IPS-18a (cell line): Measurements from ENCODE around the gene NTSR1.
A peak's percentile ranks its signal among the peaks of the same experiment; 100 is the strongest.

ENCODE experiments used
- H3K27ac ChIP-seq: one replicate; pipeline ENCODE4 v1.5.1; 2013; ENCODE audit warnings: low read length
- H3K27me3 ChIP-seq: one replicate; pipeline ENCODE4 v1.6.1; 2013; ENCODE audit warnings: mild to moderate bottlenecking, low read length; ENCODE audit not compliant: control insufficient read depth, insufficient read depth
- H3K36me3 ChIP-seq: one replicate; pipeline ENCODE4 v1.6.1; 2013; ENCODE audit warnings: low read depth, low read length; ENCODE audit not compliant: control insufficient read depth
- H3K4me1 ChIP-seq: one replicate; pipeline ENCODE4 v1.6.1; 2013; ENCODE audit warnings: low read depth, low read length; ENCODE audit not compliant: control insufficient read depth
- H3K4me3 ChIP-seq: one replicate; pipeline ENCODE4 v1.5.1; 2013; ENCODE audit warnings: low read length
- H3K9ac ChIP-seq: one replicate; pipeline ENCODE4 v1.6.1; 2013; ENCODE audit warnings: mild to moderate bottlenecking, low read length, moderate library complexity
- H3K9me3 ChIP-seq: one replicate; pipeline ENCODE4 v1.6.1; 2013; ENCODE audit warnings: low read depth, low read length; ENCODE audit not compliant: control insufficient read depth

Gene NTSR1

DNA sequence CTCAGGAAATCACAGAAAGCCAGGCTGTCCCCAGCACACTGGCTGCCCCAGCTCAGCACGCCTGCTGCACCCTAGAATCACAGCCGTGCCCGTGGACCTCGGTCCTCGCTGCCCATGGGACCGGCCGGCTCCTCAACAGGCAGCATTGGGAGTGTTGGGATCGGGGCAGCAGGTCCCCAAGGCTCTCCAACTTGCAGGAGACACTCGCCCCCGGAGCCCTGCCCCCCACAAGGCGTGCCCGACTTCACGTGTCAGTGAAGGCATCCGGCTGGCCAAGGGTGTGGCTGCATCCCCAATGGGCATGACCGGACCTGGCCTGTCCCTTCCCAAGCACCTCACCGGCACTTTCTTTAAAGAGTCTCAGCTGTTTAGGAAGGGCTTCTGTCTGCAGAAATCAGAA is 3.0 kb upstream of the NTSR1 start:
- Histone ChIP-seq H3K36me3 (no peaks in the 10 kb centered on the region), H3K9me3 (no peaks in the 10 kb centered on the region), H3K27ac (no peak overlapping the region), H3K27me3 (peaks cover 37% of the 10 kb centered on the region), H3K4me3 (no peak overlapping the region), H3K4me1 (no peaks in the 10 kb centered on the region), H3K9ac (no peak overlapping the region)

- Histone ChIP-seq H3K9me3 (no peaks in the 10 kb centered on the region), H3K27me3 (peaks cover 42% of the 10 kb centered on the region), H3K27ac (no peak overlapping the region), H3K4me3 (no peak overlapping the region), H3K36me3 (no peaks in the 10 kb centered on the region), H3K4me1 (no peaks in the 10 kb centered on the region), H3K9ac (no peak overlapping the region)
Measured at GRCh38 chr20:62706344-62706743, 2.3 kb upstream of the NTSR1 start.

DNA sequence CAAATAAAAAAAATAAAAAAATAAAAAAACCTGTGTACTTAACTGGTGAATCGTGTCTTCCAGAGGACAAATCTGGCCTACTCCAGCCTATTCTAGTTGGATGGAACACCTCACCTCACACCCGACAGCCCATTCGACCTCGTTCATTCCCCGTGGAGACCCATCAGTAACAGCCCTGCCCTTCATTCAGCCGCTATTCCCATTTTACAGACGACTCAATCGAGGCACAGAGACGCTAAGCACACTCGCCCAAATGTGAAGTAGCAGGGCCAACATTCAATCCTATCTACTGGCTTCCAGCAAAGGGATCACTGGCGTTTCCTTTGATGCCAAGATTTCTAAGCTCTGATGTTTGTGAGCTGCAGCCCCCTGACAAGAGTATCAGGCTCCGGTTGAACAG is 1.8 kb upstream of the NTSR1 start:
- H3K36me3 ChIP-seq, result no peaks in the 10 kb centered on the region
- no peak overlapping the region for H3K27ac ChIP-seq
- no peaks in the 10 kb centered on the region for H3K9me3 ChIP-seq
- no peak overlapping the region for H3K9ac ChIP-seq
- peaks cover 42% of the 10 kb centered on the region for H3K27me3 ChIP-seq
- no peaks in the 10 kb centered on the region for H3K4me1 ChIP-seq
- no peak overlapping the region for H3K4me3 ChIP-seq

DNA sequence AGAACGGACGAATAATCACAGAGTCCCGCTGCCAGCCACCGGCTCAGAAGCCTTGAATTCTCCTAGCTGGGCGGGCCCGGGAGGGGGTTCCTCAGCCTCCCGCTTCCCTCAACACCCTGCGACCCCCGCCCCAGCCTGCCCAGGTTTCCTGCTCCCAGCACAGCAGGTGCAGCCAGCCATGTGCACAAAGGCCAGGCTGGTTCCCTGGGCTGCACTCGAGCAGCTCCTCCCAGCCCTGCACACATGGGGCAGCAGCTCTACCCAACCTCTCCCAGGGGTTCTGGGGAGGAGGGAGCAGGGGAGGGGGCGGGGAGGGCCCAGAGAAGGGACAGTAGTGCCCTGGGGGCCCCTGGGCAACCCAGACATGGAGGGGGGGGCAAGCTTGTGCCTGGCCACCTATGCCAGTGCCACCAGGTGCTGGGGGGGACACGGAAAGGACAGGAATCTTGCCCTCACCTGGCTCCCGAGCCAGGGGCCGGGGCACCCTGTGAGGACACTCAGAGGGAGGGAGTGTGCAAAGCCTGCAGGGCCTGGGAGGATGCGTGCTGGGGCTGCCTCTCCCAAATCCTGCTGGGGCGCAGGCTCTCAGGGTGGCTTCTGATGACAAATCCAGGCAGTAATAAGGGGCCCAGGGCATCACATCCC is 1.2 kb upstream of the NTSR1 start:
- Histone ChIP-seq H3K9ac (no peak overlapping the region), H3K4me1 (no peaks in the 10 kb centered on the region), H3K9me3 (no peaks in the 10 kb centered on the region), H3K4me3 (no peak overlapping the region), H3K27ac (no peak overlapping the region), H3K27me3 (peaks cover 42% of the 10 kb centered on the region), H3K36me3 (no peaks in the 10 kb centered on the region)

DNA sequence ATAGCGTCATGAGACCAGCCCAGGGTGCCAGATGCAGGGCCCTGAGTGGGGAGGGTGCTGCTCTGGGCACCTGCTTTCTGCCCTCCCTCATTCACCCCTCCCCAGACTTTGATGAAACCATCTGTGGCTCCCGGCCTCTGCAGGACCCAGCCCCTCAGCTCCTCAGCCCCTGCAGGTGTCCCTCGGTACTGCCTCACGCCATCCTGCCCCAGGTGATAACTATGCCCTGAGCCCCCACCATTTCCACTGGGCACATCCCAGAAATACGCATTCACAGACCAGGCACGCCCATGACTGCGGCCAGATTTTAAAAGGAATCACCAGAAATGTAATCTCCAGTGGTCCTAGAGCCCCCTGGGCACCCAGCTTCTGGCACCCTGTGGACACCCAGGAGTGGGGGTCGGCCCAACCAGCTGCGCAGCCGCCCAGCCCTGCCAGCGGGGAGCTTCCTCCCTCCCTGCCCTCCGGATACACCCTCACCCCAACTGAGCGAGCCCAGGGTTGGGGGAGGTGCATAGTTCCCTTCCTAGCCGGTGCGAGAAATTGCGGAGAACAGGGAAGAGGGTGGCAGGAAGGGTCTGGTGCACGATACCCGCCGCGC is 615 bp upstream of the NTSR1 start:
- no peaks in the 10 kb centered on the region for H3K4me1 ChIP-seq
- H3K27me3 ChIP-seq, result peaks cover 45% of the 10 kb centered on the region

GRCh38 chr20:62709537-62709905 is 885 bp downstream of the NTSR1 start:
- Histone ChIP-seq H3K27me3 (peaks cover 49% of the 10 kb centered on the region), H3K9ac (no peak overlapping the region), H3K36me3 (no peaks in the 10 kb centered on the region), H3K4me1 (no peaks in the 10 kb centered on the region), H3K4me3 (no peak overlapping the region), H3K9me3 (no peaks in the 10 kb centered on the region), H3K27ac (no peak overlapping the region)

More for the DNA sequence above, 615 bp upstream of the NTSR1 start:
- Histone ChIP-seq H3K4me3 (peak overlapping the region; percentile 38), H3K9me3 (no peaks in the 10 kb centered on the region), H3K9ac (no peak overlapping the region), H3K36me3 (no peaks in the 10 kb centered on the region), H3K27ac (no peak overlapping the region)

- no peak overlapping the region for H3K27ac ChIP-seq
- H3K4me1 ChIP-seq, result no peaks in the 10 kb centered on the region
- no peaks in the 10 kb centered on the region for H3K9me3 ChIP-seq
- H3K9ac ChIP-seq, result no peak overlapping the region
- no peak overlapping the region for H3K4me3 ChIP-seq
- peaks cover 49% of the 10 kb centered on the region for H3K27me3 ChIP-seq
- no peaks in the 10 kb centered on the region for H3K36me3 ChIP-seq
Measured at GRCh38 chr20:62710221-62710885, 1.7 kb downstream of the NTSR1 start.

- H3K27me3 ChIP-seq, result peaks cover 49% of the 10 kb centered on the region
- H3K27ac ChIP-seq, result no peak overlapping the region
- no peaks in the 10 kb centered on the region for H3K36me3 ChIP-seq
- no peak overlapping the region for H3K4me3 ChIP-seq
- H3K9me3 ChIP-seq, result no peaks in the 10 kb centered on the region
- no peaks in the 10 kb centered on the region for H3K4me1 ChIP-seq
- H3K9ac ChIP-seq, result no peak overlapping the region
Measured at GRCh38 chr20:62710886-62711702, 2.5 kb downstream of the NTSR1 start.

DNA sequence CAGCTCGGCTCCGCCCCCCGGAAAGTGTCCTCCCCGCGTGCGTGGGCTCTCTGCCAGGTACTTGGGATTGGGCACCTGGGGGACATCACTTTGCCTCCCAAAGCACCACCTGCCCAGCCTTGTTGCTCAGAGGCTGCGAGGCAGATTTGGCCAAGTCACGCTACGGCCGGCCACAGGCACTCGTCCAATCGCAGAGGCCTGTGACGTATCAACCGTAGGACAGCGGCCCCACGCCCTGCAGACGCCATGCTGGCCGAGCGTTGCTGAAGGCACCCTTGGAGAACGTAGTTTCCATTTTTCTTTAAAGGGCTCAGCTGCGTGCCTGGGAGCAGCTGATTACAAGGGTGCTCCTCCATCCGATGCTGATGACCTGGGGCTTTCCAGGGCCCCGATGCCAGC is 3.1 kb downstream of the NTSR1 start:
- no peak overlapping the region for H3K9ac ChIP-seq
- H3K27me3 ChIP-seq, result peaks cover 49% of the 10 kb centered on the region
- no peaks in the 10 kb centered on the region for H3K36me3 ChIP-seq
- H3K4me1 ChIP-seq, result no peaks in the 10 kb centered on the region
- H3K9me3 ChIP-seq, result no peaks in the 10 kb centered on the region
- no peak overlapping the region for H3K4me3 ChIP-seq
- no peak overlapping the region for H3K27ac ChIP-seq

GRCh38 chr20:62712606-62713005 is 4.0 kb downstream of the NTSR1 start:
- Histone ChIP-seq H3K4me3 (no peak overlapping the region), H3K27ac (no peak overlapping the region), H3K36me3 (no peaks in the 10 kb centered on the region), H3K4me1 (no peaks in the 10 kb centered on the region), H3K27me3 (peaks cover 43% of the 10 kb centered on the region), H3K9me3 (no peaks in the 10 kb centered on the region), H3K9ac (no peak overlapping the region)

- Histone ChIP-seq H3K9me3 (no peaks in the 10 kb centered on the region), H3K36me3 (no peaks in the 10 kb centered on the region), H3K4me1 (no peaks in the 10 kb centered on the region), H3K27ac (no peak overlapping the region), H3K27me3 (peaks cover 29% of the 10 kb centered on the region), H3K4me3 (no peak overlapping the region), H3K9ac (no peak overlapping the region)
Measured at GRCh38 chr20:62714006-62714405, 5.4 kb downstream of the NTSR1 start.
